ENCODE data around the gene NELL2.

Gene NELL2

DNA sequence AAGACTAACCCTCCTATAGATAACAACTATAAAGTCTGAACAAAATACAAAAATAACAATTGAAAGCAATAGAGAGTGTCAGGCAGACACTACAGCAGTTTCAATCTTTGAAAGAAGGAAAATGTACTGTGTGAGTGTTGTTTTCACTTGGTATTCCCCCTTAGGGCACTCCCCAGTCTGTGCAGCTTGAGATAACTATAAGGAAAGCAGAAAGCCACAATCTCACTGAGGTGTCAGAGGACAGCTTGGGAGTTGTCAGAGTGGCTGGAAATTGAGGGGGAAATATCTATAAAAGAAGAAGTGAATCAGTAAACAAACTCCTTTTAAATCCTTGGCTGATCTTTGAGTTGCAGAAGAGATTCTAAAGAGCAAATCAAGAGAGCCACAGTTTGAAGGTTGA is 364.8 kb downstream of the NELL2 start:
- TF ChIP-seq, protein P1, sequence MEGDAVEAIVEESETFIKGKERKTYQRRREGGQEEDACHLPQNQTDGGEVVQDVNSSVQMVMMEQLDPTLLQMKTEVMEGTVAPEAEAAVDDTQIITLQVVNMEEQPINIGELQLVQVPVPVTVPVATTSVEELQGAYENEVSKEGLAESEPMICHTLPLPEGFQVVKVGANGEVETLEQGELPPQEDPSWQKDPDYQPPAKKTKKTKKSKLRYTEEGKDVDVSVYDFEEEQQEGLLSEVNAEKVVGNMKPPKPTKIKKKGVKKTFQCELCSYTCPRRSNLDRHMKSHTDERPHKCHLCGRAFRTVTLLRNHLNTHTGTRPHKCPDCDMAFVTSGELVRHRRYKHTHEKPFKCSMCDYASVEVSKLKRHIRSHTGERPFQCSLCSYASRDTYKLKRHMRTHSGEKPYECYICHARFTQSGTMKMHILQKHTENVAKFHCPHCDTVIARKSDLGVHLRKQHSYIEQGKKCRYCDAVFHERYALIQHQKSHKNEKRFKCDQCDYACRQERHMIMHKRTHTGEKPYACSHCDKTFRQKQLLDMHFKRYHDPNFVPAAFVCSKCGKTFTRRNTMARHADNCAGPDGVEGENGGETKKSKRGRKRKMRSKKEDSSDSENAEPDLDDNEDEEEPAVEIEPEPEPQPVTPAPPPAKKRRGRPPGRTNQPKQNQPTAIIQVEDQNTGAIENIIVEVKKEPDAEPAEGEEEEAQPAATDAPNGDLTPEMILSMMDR (IDR thresholded peaks at IDR 0.05; ENCODE audit: insufficient read depth, low read length, poor library complexity, severe bottlenecking) = no peak
- H3K4me3 ChIP-seq (replicated peaks; ENCODE audit: low read depth, low read length) = no peak overlapping the region
- H3K27me3 ChIP-seq (replicated peaks; ENCODE audit: control insufficient read depth, insufficient read depth, low read length) = no peaks in the 10 kb centered on the region
- no peaks in the 10 kb centered on the region for H3K36me3 ChIP-seq (ENCODE audit: control insufficient read depth, insufficient read depth, low read length)
- no peak for DNase-seq (ENCODE audit: extremely low read depth, insufficient read length)

DNA sequence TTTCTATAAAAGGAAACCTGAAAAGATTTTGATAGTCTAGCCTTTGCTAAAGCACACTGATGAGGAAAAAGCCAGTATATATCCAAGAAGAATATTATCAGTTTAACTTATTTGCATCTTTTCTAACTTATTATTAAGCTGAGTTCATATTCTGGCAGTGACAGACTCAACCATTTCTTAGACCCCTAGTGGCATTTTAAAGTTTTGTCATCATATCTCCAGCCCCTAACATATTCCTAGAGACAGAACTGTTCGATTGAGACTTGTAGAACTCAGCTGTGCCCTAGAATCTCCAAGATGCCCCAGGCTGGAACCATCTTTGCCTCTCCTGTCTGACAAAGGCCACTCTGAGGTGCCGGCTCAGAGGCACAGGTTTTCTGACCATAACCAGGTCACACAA is 365.6 kb downstream of the NELL2 start:
- DNase-seq (ENCODE audit: extremely low read depth, insufficient read length) = no peak
- TF ChIP-seq, protein P1 (IDR thresholded peaks at IDR 0.05; ENCODE audit: insufficient read depth, low read length, poor library complexity, severe bottlenecking) = no peak
- no peak overlapping the region for H3K4me3 ChIP-seq (replicated peaks; ENCODE audit: low read depth, low read length)

DNA sequence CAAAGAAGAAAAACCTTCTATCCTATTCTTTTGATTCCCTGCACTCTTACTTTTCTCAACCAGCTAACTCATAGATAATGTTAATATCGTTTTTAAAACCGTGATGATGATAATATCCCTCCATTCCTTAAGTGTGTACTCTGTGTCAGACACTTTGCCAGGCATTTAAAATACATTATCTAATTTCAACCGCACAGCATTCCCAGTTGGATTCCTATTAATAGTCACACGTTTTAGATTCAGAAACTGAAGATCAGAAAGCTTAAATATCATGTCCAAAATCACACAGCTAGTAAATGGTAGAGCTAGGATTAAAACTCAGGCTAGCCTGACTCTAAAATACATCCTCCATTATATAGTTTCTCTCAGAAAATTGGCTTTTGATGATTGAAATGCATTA is 366.0 kb downstream of the NELL2 start:
- no peak for DNase-seq (ENCODE audit: extremely low read depth, insufficient read length)
- TF ChIP-seq, protein P1 (IDR thresholded peaks at IDR 0.05; ENCODE audit: insufficient read depth, low read length, poor library complexity, severe bottlenecking) = no peak
- Histone ChIP-seq H3K36me3 (ENCODE audit: control insufficient read depth, insufficient read depth, low read length) (no peaks in the 10 kb centered on the region), H3K27me3 (replicated peaks; ENCODE audit: control insufficient read depth, insufficient read depth, low read length) (no peaks in the 10 kb centered on the region), H3K4me3 (replicated peaks; ENCODE audit: low read depth, low read length) (no peak overlapping the region)

More for the DNA sequence above, 365.6 kb downstream of the NELL2 start:
- H3K36me3 ChIP-seq (ENCODE audit: control insufficient read depth, insufficient read depth, low read length) = no peaks in the 10 kb centered on the region
- no peaks in the 10 kb centered on the region for H3K27me3 ChIP-seq (replicated peaks; ENCODE audit: control insufficient read depth, insufficient read depth, low read length)

DNA sequence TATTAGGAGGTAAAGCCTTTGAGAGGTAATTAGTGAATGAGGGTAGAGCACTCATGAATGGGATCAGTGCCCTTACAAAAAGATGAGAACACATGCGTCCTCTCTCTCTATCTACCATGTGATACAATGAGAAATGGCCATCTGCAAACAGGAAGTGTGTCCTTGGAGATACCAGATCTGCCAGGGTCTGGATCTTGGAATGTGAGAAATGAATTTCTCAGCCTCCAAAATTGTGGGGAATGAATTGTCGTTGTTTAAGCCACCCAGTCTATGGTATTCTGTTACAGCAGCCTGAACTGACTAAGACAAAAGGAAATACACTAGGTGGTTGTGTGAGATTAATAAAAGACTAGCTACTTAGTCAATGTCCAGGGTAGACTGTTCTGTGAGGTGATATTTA is 366.6 kb downstream of the NELL2 start:
- Histone ChIP-seq H3K4me3 (replicated peaks; ENCODE audit: low read depth, low read length) (no peak overlapping the region), H3K36me3 (ENCODE audit: control insufficient read depth, insufficient read depth, low read length) (no peaks in the 10 kb centered on the region), H3K27me3 (replicated peaks; ENCODE audit: control insufficient read depth, insufficient read depth, low read length) (no peaks in the 10 kb centered on the region)
- no peak for DNase-seq (ENCODE audit: extremely low read depth, insufficient read length)
- TF ChIP-seq, protein P1 (IDR thresholded peaks at IDR 0.05; ENCODE audit: insufficient read depth, low read length, poor library complexity, severe bottlenecking) = no peak

DNA sequence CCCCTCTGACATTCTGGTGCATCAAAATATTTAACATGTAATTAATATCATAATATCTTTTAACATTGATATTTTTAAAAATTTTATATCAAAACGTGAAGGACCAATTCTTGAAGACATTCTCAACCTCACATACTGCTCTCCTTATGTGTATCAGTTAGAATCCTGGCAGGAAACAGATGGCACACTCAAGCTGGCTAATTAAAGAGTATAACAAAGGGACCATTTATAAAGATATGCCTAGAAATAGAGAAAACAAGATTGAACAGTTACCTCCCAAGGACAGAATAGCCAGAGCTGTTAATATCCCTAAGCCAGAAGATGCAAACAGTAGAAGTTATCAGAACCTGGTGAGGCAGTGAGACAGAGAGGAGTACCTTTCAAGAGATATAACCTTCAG is 368.7 kb downstream of the NELL2 start:
- DNase-seq (ENCODE audit: extremely low read depth, insufficient read length) = no peak
- TF ChIP-seq, protein P1 (IDR thresholded peaks at IDR 0.05; ENCODE audit: insufficient read depth, low read length, poor library complexity, severe bottlenecking) = no peak

DNA sequence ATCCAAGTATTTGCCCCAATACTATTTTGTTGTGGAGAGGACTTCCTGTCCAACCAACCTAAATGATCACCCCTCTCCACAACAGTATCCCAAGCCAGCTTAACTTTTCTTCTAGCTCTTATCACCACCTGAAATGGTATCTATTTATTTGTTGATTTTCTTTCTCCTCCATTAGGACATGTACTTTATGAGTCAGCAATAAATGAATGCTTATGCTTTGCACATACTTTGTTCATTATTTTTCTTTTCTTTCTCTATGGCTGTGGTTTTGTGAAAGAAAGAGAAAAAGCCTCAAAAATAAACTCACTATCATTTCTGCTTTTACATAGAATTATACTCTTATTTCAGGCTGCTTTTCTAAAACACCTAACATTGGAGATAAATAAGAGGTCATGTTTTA is 371.3 kb downstream of the NELL2 start:
- H3K36me3 ChIP-seq (ENCODE audit: control insufficient read depth, insufficient read depth, low read length) = no peaks in the 10 kb centered on the region
- TF ChIP-seq, protein P1 (IDR thresholded peaks at IDR 0.05; ENCODE audit: insufficient read depth, low read length, poor library complexity, severe bottlenecking) = no peak
- DNase-seq (ENCODE audit: extremely low read depth, insufficient read length) = no peak
- H3K4me3 ChIP-seq (replicated peaks; ENCODE audit: low read depth, low read length) = no peak overlapping the region
- no peaks in the 10 kb centered on the region for H3K27me3 ChIP-seq (replicated peaks; ENCODE audit: control insufficient read depth, insufficient read depth, low read length)

More for the DNA sequence above, 368.7 kb downstream of the NELL2 start:
- no peak overlapping the region for H3K4me3 ChIP-seq (replicated peaks; ENCODE audit: low read depth, low read length)
- no peaks in the 10 kb centered on the region for H3K36me3 ChIP-seq (ENCODE audit: control insufficient read depth, insufficient read depth, low read length)
- no peaks in the 10 kb centered on the region for H3K27me3 ChIP-seq (replicated peaks; ENCODE audit: control insufficient read depth, insufficient read depth, low read length)

Data from GM06990 (cell line).